ENCODE measurements around the gene UCKL1.

The UCKL1 gene

GRCh38 chr20:63958964-63959698 is 2.9 kb upstream of the UCKL1 start:
- no peak for DNase-seq

- DNase-seq: no peak
Measured at GRCh38 chr20:63958471-63958870, 2.3 kb upstream of the UCKL1 start.

- DNase-seq: peak; percentile 77 to 93 (median 85)
Measured at GRCh38 chr20:63957690-63958441, 1.6 kb upstream of the UCKL1 start.

GRCh38 chr20:63957004-63957689 is 931 bp upstream of the UCKL1 start:
- peak; percentile 43 to 61 (median 48) for DNase-seq

GRCh38 chr20:63956664-63957003 is 418 bp upstream of the UCKL1 start:
- DNase-seq: no peak

GRCh38 chr20:63955281-63955826 is 862 bp downstream of the UCKL1 start:
- DNase-seq: peak; percentile 66 to 81 (median 66)

GRCh38 chr20:63953764-63954429 is 2.3 kb downstream of the UCKL1 start:
- DNase-seq: no peak

- no peak for DNase-seq
Measured at GRCh38 chr20:63952769-63953168, 3.4 kb downstream of the UCKL1 start.

GRCh38 chr20:63952210-63952535 is 4.0 kb downstream of the UCKL1 start:
- no peak for DNase-seq

- DNase-seq: no peak
Measured at GRCh38 chr20:63951398-63952209, 4.6 kb downstream of the UCKL1 start.

GRCh38 chr20:63950701-63951397 is 5.4 kb downstream of the UCKL1 start:
- no peak for DNase-seq

- no peak for DNase-seq
Measured at GRCh38 chr20:63947638-63948456, 8.4 kb downstream of the UCKL1 start.

- no peak for DNase-seq
Measured at GRCh38 chr20:63946986-63947637, 9.1 kb downstream of the UCKL1 start.

GRCh38 chr20:63945921-63946920 is 10.0 kb downstream of the UCKL1 start:
- DNase-seq: no peak

GRCh38 chr20:63945031-63945658 is 11.1 kb downstream of the UCKL1 start:
- DNase-seq: no peak

GRCh38 chr20:63944078-63944941 is 11.9 kb downstream of the UCKL1 start:
- no peak for DNase-seq

GRCh38 chr20:63943808-63944077 is 12.5 kb downstream of the UCKL1 start:
- DNase-seq: no peak
